Gastrocnemius medialis (tissue), 4 donors: Measurements from ENCODE around the gene GCH1.

Experiments
- POLR2A ChIP-seq, 2 donors: fragments of 450-650 bp; IDR thresholded peaks; one replicate each; pipeline ENCODE4 v1.6.1; 2017; ENCODE audit warnings: antibody characterized with exemption in 2 of 2, mild to moderate bottlenecking in 2 of 2, moderate library complexity in 2 of 2
- TF ChIP-seq, protein P1 (sequence below), 5 experiments: fragments of 450-650 bp in 3 of 5; fragments of 200-600 bp in 2 of 5; sonication (generic) in 2 of 5; IDR thresholded peaks in 4 of 5; conservative IDR thresholded peaks in 1 of 5; 1 replicate in 4 of 5; 2 replicates in 1 of 5; pipeline ENCODE4 v1.5.1; 2016 to 2019; ENCODE audit warnings: antibody characterized with exemption in 5 of 5, mild to moderate bottlenecking in 3 of 5, moderate library complexity in 3 of 5

DNA sequence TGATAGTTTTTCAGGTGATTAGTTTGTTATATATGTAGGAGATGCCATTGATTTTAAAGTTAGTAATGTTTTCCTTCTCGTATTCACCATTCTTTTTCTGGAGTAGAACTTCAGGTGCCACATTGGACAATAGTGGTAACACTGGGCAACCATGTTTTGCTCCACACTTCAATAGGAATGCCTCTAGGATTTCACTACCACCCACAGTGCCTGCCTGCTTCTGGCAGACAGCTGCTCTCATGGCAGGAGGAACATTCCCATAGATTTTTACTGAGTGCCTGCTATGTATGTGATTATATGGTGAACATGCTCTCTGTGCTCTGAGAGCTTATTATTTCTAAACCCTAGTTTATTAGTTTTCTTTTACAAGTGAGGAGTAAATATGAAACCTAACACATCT is 53.7 kb downstream of the GCH1 start:
- no peak for TF ChIP-seq POLR2A (IDR thresholded peaks at IDR 0.05)
- TF ChIP-seq, protein P1, sequence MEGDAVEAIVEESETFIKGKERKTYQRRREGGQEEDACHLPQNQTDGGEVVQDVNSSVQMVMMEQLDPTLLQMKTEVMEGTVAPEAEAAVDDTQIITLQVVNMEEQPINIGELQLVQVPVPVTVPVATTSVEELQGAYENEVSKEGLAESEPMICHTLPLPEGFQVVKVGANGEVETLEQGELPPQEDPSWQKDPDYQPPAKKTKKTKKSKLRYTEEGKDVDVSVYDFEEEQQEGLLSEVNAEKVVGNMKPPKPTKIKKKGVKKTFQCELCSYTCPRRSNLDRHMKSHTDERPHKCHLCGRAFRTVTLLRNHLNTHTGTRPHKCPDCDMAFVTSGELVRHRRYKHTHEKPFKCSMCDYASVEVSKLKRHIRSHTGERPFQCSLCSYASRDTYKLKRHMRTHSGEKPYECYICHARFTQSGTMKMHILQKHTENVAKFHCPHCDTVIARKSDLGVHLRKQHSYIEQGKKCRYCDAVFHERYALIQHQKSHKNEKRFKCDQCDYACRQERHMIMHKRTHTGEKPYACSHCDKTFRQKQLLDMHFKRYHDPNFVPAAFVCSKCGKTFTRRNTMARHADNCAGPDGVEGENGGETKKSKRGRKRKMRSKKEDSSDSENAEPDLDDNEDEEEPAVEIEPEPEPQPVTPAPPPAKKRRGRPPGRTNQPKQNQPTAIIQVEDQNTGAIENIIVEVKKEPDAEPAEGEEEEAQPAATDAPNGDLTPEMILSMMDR (IDR thresholded peaks at IDR 0.05 in 4 of 5, conservative IDR thresholded peaks at IDR 0.05 in 1 of 5) = no peak
